ENCODE results near the gene CCNF. TPM values are rescaled to one million over a fixed set of nuclear protein-coding genes. Genes with fewer than 3 reads are reported as not detected.

The CCNF gene
- total and polyA plus RNA-seq, 9 of the 15 experiments (the other 6 are each of a cell fraction or from before 2014, with no cell fraction given), result 4.1 to 70.1 (median 29.5) TPM

- FAIRE-seq, result no peak
- peaks cover 80% of the 10 kb centered on the region for H3K79me2 ChIP-seq (ENCODE audit: control insufficient read depth, insufficient read depth, low read length)
These were observed 48.1 kb downstream of the CCNF start for GRCh38 chr16:2477327-2477726.

GRCh38 chr16:2478279-2478678 lies 49.0 kb downstream of the CCNF start:
- Histone ChIP-seq H4K20me1 (replicated peaks; ENCODE audit: control insufficient read depth, insufficient read depth, low read length) (peaks cover 3% of the 10 kb centered on the region; the same call in 1 of the 2 replicates), H3K36me3 (ENCODE audit: control insufficient read depth, insufficient read depth, low read length) (peaks cover 22% of the 10 kb centered on the region; the same call in 2 of the 3 replicates), H3K79me2 (ENCODE audit: control insufficient read depth, insufficient read depth, low read length) (peaks cover 89% of the 10 kb centered on the region), H2AFZ (ENCODE audit: low read depth, low read length) (no peak overlapping the region), H3K9ac (ENCODE audit: insufficient read depth in 1 of 2, low read depth in 2 of 2, low read length in 2 of 2) (peak overlapping the region in 1 of 2 experiments; percentile 77; a peak in 2 of 4 replicates), H3K9me3 (replicated peaks; ENCODE audit: control insufficient read depth, insufficient read depth, low read depth, low read length) (no peaks in the 10 kb centered on the region), H3K4me2 (ENCODE audit: insufficient read depth, low read length) (peak overlapping the region; percentile 7; the same call in 1 of the 2 replicates), H3K4me3 (no peak overlapping the region), H3K27ac (ENCODE audit: extremely low read depth, low read depth, low read length) (no peak overlapping the region), H3K27me3 (ENCODE audit: control insufficient read depth in 2 of 2, insufficient read depth in 2 of 2, low read length in 2 of 2) (no peaks in the 10 kb centered on the region), H3K4me1 (replicated peaks in 1 of 2; ENCODE audit: control insufficient read depth in 2 of 2, insufficient read depth in 2 of 2, low read length in 2 of 2) (peaks cover 54 to 93% of the 10 kb centered on the region in 2 experiments), H3K9me1 (ENCODE audit: control insufficient read depth, insufficient read depth, low read length) (no peaks in the 10 kb centered on the region)
- CTCF ChIA-PET (ENCODE audit: low intra/inter-chr PET ratio), result no interaction called here
- WGBS (ENCODE audit: insufficient coverage, low coverage, missing lambda C conversion rate), result 87% methylated on average over 8 of the region's 8 CpGs
- intact Hi-C loops (cut with micrococcal nuclease), result no loop called here
- no peak for FAIRE-seq
- DNase-seq (ENCODE audit: extremely low read depth in 1 of 4, low spot score in 3 of 4), result no peak
- BruUV-seq (replicated peaks), result no TSS peak
- ATAC-seq, result no peak
- POLR2A ChIA-PET, result interaction anchor here (0.9 to 1.0 kb wide), 2 partner anchors 23 to 173 kb away, joined by 3 read pairs; no protein-coding TSS in a partner anchor
- in situ Hi-C loops (cut with MboI), result no loop called here
- TF ChIP-seq ZNF133 (CRISPR knock-in tag; IDR thresholded peaks at IDR 0.05) (no peak), ZNF146 (CRISPR knock-in tag; IDR thresholded peaks at IDR 0.05; ENCODE audit: unreplicated experiment) (no peak), ZKSCAN8 (CRISPR knock-in tag; IDR thresholded peaks at IDR 0.05) (no peak), ZC3H4 (CRISPR knock-in tag; IDR thresholded peaks at IDR 0.05; ENCODE audit: borderline replicate concordance) (no peak), NFIX (CRISPR knock-in tag; IDR thresholded peaks at IDR 0.05; ENCODE audit: low read depth) (peak; percentile 33; the same call in 1 of the 2 replicates), PHB (CRISPR knock-in tag; IDR thresholded peaks at IDR 0.05) (no peak), EGR1 (conservative IDR thresholded peaks at IDR 0.05) (no peak), ZNF239 (CRISPR knock-in tag; IDR thresholded peaks at IDR 0.05) (no peak), NFIC (IDR thresholded peaks at IDR 0.05) (peak; percentile 93), NFE2L1 (tag; IDR thresholded peaks at IDR 0.05; ENCODE audit: borderline replicate concordance, low read depth) (no peak)
- TF ChIP-seq, protein P1, sequence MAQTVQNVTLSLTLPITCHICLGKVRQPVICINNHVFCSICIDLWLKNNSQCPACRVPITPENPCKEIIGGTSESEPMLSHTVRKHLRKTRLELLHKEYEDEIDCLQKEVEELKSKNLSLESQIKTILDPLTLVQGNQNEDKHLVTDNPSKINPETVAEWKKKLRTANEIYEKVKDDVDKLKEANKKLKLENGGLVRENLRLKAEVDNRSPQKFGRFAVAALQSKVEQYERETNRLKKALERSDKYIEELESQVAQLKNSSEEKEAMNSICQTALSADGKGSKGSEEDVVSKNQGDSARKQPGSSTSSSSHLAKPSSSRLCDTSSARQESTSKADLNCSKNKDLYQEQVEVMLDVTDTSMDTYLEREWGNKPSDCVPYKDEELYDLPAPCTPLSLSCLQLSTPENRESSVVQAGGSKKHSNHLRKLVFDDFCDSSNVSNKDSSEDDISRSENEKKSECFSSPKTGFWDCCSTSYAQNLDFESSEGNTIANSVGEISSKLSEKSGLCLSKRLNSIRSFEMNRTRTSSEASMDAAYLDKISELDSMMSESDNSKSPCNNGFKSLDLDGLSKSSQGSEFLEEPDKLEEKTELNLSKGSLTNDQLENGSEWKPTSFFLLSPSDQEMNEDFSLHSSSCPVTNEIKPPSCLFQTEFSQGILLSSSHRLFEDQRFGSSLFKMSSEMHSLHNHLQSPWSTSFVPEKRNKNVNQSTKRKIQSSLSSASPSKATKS (CRISPR knock-in tag; IDR thresholded peaks at IDR 0.05), result no peak
- TF ChIP-seq, protein P2, sequence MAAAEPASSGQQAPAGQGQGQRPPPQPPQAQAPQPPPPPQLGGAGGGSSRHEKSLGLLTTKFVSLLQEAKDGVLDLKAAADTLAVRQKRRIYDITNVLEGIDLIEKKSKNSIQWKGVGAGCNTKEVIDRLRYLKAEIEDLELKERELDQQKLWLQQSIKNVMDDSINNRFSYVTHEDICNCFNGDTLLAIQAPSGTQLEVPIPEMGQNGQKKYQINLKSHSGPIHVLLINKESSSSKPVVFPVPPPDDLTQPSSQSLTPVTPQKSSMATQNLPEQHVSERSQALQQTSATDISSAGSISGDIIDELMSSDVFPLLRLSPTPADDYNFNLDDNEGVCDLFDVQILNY (CRISPR knock-in tag; IDR thresholded peaks at IDR 0.05), result no peak

More at GRCh38 chr16:2477327-2477726, 48.1 kb downstream of the CCNF start:
- BruUV-seq (replicated peaks), result no TSS peak
- Histone ChIP-seq H3K4me2 (ENCODE audit: insufficient read depth, low read length) (no peak overlapping the region), H3K27ac (ENCODE audit: extremely low read depth, low read depth, low read length) (no peak overlapping the region), H4K20me1 (replicated peaks; ENCODE audit: control insufficient read depth, insufficient read depth, low read length) (peaks cover 3% of the 10 kb centered on the region; the same call in 1 of the 2 replicates), H3K4me1 (replicated peaks in 1 of 2; ENCODE audit: control insufficient read depth in 2 of 2, insufficient read depth in 2 of 2, low read length in 2 of 2) (peaks cover 56 to 93% of the 10 kb centered on the region in 2 experiments), H2AFZ (ENCODE audit: low read depth, low read length) (no peak overlapping the region), H3K27me3 (ENCODE audit: control insufficient read depth in 2 of 2, insufficient read depth in 2 of 2, low read length in 2 of 2) (no peaks in the 10 kb centered on the region), H3K36me3 (ENCODE audit: control insufficient read depth, insufficient read depth, low read length) (peaks cover 22% of the 10 kb centered on the region; the same call in 1 of the 3 replicates), H3K9ac (ENCODE audit: insufficient read depth in 1 of 2, low read depth in 2 of 2, low read length in 2 of 2) (peak overlapping the region in 1 of 2 experiments; percentile 77; a peak in 1 of 4 replicates), H3K4me3 (no peak overlapping the region), H3K9me3 (replicated peaks; ENCODE audit: control insufficient read depth, insufficient read depth, low read depth, low read length) (no peaks in the 10 kb centered on the region), H3K9me1 (ENCODE audit: control insufficient read depth, insufficient read depth, low read length) (no peaks in the 10 kb centered on the region)
- POLR2A ChIA-PET, result interaction anchor here (0.6 to 1.0 kb wide), 5 partner anchors 24 to 263 kb away, joined by 3 read pairs; partner anchors contain the start of gene PGP
- intact Hi-C loops (cut with micrococcal nuclease) (no loop called here), in situ Hi-C loops (cut with MboI) (no loop called here)
- ATAC-seq, result no peak
- CTCF ChIA-PET (ENCODE audit: low intra/inter-chr PET ratio), result no interaction called here
- no peak for DNase-seq (ENCODE audit: extremely low read depth in 1 of 4, low spot score in 3 of 4)
- 82% methylated on average over 3 of the region's 3 CpGs for WGBS (ENCODE audit: insufficient coverage, low coverage, missing lambda C conversion rate)
- TF ChIP-seq RFX7 (CRISPR knock-in tag; IDR thresholded peaks at IDR 0.05) (no peak), ZNF121 (CRISPR knock-in tag; conservative IDR thresholded peaks at IDR 0.05) (peak; percentile 64; the same call in 1 of the 2 replicates)

Measured in K562 (cell line).